Measurements from ENCODE around the gene ITPR1.

GRCh38 chr3:4492208-4493013 lies 737 bp upstream of the ITPR1 start:
- TF ChIP-seq ZNF274 (IDR thresholded peaks at IDR 0.05; ENCODE audit: insufficient read depth, insufficient read length): no peak
- 0 out of 6 replicates have a peak, but pooled peaks of 1 of the 3 experiments have one; percentile 1 for TF ChIP-seq CTCF (IDR thresholded peaks at IDR 0.05 in 2 of 3, conservative IDR thresholded peaks at IDR 0.05 in 1 of 3; ENCODE audit: control insufficient read depth in 2 of 3, extremely low read depth in 1 of 3, insufficient read depth in 1 of 3, low read depth in 3 of 3, low read length in 3 of 3)
- no peak for TF ChIP-seq POLR2A (IDR thresholded peaks at IDR 0.05; ENCODE audit: low read depth, low read length)
- peak in 1 of 2 experiments; percentile 48; a peak in 2 of 4 replicates for TF ChIP-seq BHLHE40 (IDR thresholded peaks at IDR 0.05; ENCODE audit: borderline replicate concordance in 1 of 2, low read depth in 2 of 2, low read length in 1 of 2)

Data from GM12878 (cell line).